AML-193 (cell line): ENCODE measurements around the gene GRPR.
A peak's percentile ranks its signal among the peaks of the same experiment; 100 is the strongest.
"Not testable (repeated sequence)": the region's sequence is repeated elsewhere in the genome, so short reads cannot be mapped to it uniquely, and the experiment has no call there.

Experiments used
- DNase-seq, 2 experiments: peaks; one replicate each; lab custom pipeline; 2025; lab: John Stamatoyannopoulos, UW

GRPR gene

GRCh38 chrX:16177260-16177659, 53.9 kb downstream of the GRPR start:
- no peak for DNase-seq

GRCh38 chrX:16183843-16184242, 60.5 kb downstream of the GRPR start:
- not testable (repeated sequence) for DNase-seq

GRCh38 chrX:16185725-16186136, 62.4 kb downstream of the GRPR start:
- peak in 1 of 2 experiments; percentile 1 for DNase-seq

GRCh38 chrX:16186380-16187007, 63.1 kb downstream of the GRPR start:
- no peak for DNase-seq

- DNase-seq = no peak
These were observed 63.8 kb downstream of the GRPR start for GRCh38 chrX:16187024-16187760.

GRCh38 chrX:16188687-16189086, 65.3 kb downstream of the GRPR start:
- DNase-seq = no peak

GRCh38 chrX:16191605-16192004, 68.2 kb downstream of the GRPR start:
- DNase-seq = no peak

- DNase-seq = no peak
These were observed 73.5 kb downstream of the GRPR start for GRCh38 chrX:16196829-16197228.

- no peak for DNase-seq
These were observed 76.0 kb downstream of the GRPR start for GRCh38 chrX:16199343-16199742.

GRCh38 chrX:16202943-16203342, 79.6 kb downstream of the GRPR start:
- DNase-seq = no peak
